Thymus (tissue), 11 donors: ENCODE data around the gene CNPY1. TPM values are rescaled to one million over a fixed set of nuclear protein-coding genes. Genes with fewer than 3 reads are reported as not detected.
"Not testable (repeated sequence)": the region's sequence is repeated elsewhere in the genome, so short reads cannot be mapped to it uniquely, and the experiment has no call there.

Source experiments
- DNase-seq, 9 donors: peaks; one replicate each; pipeline ENCODE4 v3.0.0-alpha.2; 2013; ENCODE audit warnings: low spot score in 9 of 9, low read depth in 6 of 9, missing footprints in 1 of 9
- H3K27ac ChIP-seq, 2 donors: one replicate each; pipeline ENCODE4 v1.5.1; 2013; ENCODE audit warnings: control low read depth in 1 of 2, low read depth in 1 of 2, low read length in 1 of 2, mild to moderate bottlenecking in 1 of 2, moderate library complexity in 1 of 2
- H3K27me3 ChIP-seq, 2 donors: one replicate each; pipeline ENCODE4 v1.5.1; 2013; ENCODE audit warnings: low read length in 1 of 2; ENCODE audit not compliant: control insufficient read depth in 2 of 2, insufficient read depth in 1 of 2
- H3K36me3 ChIP-seq, 2 donors: one replicate each; pipeline ENCODE4 v1.5.1; 2013; ENCODE audit warnings: low read length in 1 of 2, mild to moderate bottlenecking in 1 of 2, moderate library complexity in 1 of 2; ENCODE audit not compliant: control insufficient read depth in 2 of 2, insufficient read depth in 2 of 2
- H3K4me1 ChIP-seq, 2 donors: one replicate each; pipeline ENCODE4 v1.5.1; 2013; ENCODE audit warnings: low read length in 2 of 2; ENCODE audit not compliant: control insufficient read depth in 2 of 2, insufficient read depth in 2 of 2
- H3K4me3 ChIP-seq, 2 donors: one replicate each; pipeline ENCODE4 v1.5.1; 2013; ENCODE audit warnings: low read length in 2 of 2, control low read depth in 1 of 2, mild to moderate bottlenecking in 1 of 2
- H3K9me3 ChIP-seq, 2 donors: one replicate each; pipeline ENCODE4 v1.5.1; 2013; ENCODE audit warnings: low read length in 1 of 2, mild to moderate bottlenecking in 1 of 2; ENCODE audit not compliant: control insufficient read depth in 2 of 2, insufficient read depth in 1 of 2
- WGBS: extraction: QIAGEN DNeasy Blood & Tissue Kit; methylation state at CpG from one replicate; pipeline ENCODE4 v1.1.7; 2013; 5-methylcytosine and 5-hydroxymethylcytosine counted together
- polyA plus RNA-seq: library from polyadenylated mRNA; stranded (reverse); fragments of 200-250 nt; gene quantifications from one replicate; pipeline ENCODE4 v1.2.3, GENCODE V29; 2013
- total RNA-seq: library from RNA; stranded (reverse); fragments of 120-200 nt; gene quantifications from one replicate; pipeline ENCODE4 v1.2.4, GENCODE V29; 2013
- donor health status: healthy.

Gene CNPY1
- total and polyA plus RNA-seq, 2 donors = 0.05 TPM; not detected in 1

DNA sequence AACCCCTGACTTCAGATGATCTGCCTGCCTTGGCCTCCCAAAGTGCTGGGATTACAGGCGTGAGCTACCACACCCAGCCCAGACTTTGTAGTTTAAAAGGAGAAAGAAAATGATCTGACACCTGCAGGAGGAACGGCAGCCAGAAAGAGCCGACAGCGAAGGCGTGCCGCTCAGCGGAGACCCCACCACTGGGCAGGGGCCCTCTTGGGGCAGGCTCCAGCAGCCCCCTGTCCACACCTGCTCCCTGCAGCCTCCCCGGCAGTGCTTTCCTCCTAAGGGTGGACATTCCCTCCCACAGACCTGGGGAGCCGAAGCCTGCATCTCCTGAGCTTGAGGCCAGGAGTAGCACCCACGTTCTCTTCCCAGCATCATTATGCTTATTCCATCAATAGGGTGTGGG, 19.2 kb upstream of the CNPY1 start:
- 94% methylated on average over 10 of the region's 10 CpGs for WGBS
- Histone ChIP-seq H3K9me3 (no peaks in the 10 kb centered on the region), H3K27me3 (peaks cover 5 to 44% of the 10 kb centered on the region in 2 donors), H3K4me3 (no peak overlapping the region), H3K4me1 (no peaks in the 10 kb centered on the region), H3K36me3 (no peaks in the 10 kb centered on the region), H3K27ac (no peak overlapping the region)
- no peak for DNase-seq

DNA sequence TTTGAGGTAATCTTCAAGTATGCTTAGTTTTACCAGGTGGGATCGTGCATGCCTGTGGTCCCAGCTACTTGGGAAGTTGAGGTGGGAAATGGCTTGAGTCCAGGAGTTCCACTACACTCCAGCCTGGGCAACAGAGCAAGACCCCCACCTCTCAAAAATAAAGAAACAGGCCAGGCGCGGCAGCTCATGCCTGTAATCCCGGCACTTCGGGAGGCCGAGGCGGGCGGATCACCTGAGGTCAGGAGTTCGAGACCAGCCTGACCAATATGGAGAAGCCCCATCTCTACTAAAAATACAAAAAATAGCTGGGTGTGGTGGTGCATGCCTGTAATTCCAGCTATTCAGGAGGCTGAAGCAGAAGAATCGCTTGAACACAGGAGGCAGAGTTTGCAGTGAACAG, 16.6 kb upstream of the CNPY1 start:
- not testable (repeated sequence) for DNase-seq, H3K36me3 ChIP-seq, H3K9me3 ChIP-seq, H3K4me1 ChIP-seq, H3K4me3 ChIP-seq, H3K27ac ChIP-seq
- WGBS = 97% methylated on average over 10 of the region's 10 CpGs
- peaks cover 5 to 44% of the 10 kb centered on the region in 2 donors for H3K27me3 ChIP-seq

DNA sequence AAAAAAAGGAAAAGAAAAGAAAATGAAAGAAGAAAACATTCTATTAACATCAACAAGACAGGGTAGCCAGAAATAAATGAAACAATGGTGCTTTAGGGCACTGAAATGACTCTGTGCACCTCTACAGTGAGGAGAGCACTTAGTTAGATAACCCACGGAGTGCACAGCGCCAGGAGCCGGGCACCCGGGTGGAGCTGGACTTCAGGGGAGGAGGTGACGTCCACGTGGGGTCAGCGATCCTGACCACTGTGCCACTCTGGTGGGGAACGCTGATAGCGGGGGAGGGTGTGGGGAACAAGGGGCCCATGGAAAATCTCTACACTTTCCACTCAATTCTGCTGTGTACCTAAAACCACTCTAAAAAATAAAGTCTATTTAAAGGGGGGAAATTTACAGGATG, 15.7 kb upstream of the CNPY1 start:
- WGBS = 95% methylated on average over 9 of the region's 9 CpGs
- H3K4me1 ChIP-seq = no peaks in the 10 kb centered on the region
- H3K36me3 ChIP-seq = no peaks in the 10 kb centered on the region
- H3K27ac ChIP-seq = no peak overlapping the region
- H3K27me3 ChIP-seq = peaks cover 5 to 41% of the 10 kb centered on the region in 2 donors
- H3K4me3 ChIP-seq = no peak overlapping the region
- no peak for DNase-seq
- no peaks in the 10 kb centered on the region for H3K9me3 ChIP-seq

DNA sequence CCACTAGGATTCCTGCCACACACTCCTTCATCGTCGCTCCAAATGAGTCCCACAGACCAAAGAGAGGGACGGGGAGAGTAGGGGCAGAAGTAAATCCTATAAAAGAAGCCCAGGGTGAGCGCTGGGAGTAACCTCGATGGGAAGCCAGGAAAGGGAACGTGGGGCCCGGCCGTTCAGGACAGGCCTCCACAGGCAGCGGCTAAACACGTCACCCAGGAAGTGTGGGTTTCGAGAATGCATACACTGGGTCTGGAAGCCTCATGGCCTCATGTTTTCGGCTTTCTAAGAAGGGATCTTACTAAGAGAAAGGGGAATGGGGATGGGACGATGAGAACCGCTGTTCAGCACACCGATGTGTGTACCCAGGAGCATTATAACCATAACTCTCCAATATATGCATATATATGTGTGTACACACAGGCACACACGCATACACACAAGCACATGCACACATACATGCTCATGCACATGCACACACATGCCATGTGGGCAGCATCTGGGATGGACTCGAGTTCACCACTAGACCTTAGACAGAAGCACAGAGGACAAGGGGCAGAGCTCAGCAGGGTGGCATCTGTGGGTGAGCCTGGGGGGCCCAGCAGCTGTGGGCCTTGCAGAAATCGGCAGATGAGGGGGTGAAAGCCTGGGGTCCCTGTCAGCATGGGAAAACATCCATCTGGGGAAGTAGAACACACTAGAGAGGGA, 14.8 kb upstream of the CNPY1 start:
- Histone ChIP-seq H3K4me3 (no peak overlapping the region), H3K27ac (no peak overlapping the region), H3K9me3 (no peaks in the 10 kb centered on the region), H3K27me3 (peaks cover 5 to 37% of the 10 kb centered on the region in 2 donors), H3K36me3 (no peaks in the 10 kb centered on the region), H3K4me1 (no peaks in the 10 kb centered on the region)
- WGBS = 88% methylated on average over 18 of the region's 18 CpGs
- no peak for DNase-seq

DNA sequence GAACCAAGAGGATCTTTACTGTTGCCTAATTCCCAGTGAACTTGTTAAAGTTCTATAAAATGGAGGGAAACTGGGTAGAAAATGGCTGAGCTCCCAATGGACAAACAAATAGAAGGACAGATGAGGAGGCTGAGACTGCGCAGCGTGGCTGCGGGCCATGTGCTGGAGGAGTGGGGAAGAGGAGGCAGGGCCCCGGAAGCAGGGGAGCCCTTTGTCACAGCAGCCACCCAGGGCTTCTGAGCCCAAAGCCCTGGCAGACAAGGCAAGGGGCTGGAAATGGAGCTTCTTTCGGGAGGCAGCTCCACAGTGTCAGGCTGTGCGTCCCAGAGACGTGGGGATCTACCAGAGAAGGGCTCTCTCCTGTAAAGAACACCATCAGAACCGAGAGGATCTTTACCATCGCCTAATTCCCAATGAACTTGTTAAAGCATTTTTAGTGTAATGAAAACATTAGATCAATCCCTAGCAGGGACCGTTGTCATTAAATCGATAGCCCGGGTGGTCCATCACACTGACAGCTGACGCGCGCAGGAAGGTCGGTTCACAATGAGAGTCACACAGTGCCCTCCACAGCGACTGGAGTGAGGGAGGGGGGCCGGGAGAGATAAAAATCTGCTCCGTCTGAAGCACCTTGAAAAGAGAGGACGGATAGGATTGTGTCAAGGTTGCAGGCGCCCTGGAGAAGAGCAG, 14.0 kb upstream of the CNPY1 start:
- Histone ChIP-seq H3K4me3 (no peak overlapping the region), H3K27me3 (peaks cover 5 to 30% of the 10 kb centered on the region in 2 donors), H3K4me1 (no peaks in the 10 kb centered on the region), H3K9me3 (no peaks in the 10 kb centered on the region), H3K36me3 (no peaks in the 10 kb centered on the region), H3K27ac (no peak overlapping the region)
- WGBS = 90% methylated on average over 21 of the region's 21 CpGs
- DNase-seq = no peak

DNA sequence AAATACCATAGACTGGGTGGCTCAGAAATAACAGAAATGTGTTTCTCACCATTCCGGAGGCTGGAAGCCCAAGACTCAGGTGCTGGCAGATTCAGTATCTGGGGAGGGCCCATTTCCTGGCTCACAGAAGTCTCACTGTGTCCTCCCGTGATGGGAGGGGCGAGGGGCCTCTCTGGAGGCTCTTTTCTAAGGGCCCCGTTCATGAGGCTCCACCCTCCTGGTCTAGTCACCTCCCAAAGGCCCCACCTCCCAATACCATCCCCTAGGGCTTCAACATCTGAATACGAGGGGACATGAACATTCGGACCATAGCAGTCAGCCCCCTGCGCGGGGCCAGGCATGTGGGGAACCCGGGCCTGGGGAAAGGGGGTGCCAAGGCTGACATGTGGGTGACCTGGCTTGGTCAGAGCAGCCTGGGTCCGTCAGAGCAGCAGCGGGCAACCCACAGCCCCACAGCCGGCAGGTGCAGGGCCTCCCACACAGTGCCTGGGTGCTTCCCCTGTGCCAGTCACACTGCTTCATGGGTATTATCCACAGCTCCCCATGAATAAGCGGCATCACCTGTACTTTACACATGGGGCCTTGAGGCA, 13.3 kb upstream of the CNPY1 start:
- no peak overlapping the region for H3K4me3 ChIP-seq
- H3K9me3 ChIP-seq = no peaks in the 10 kb centered on the region
- H3K27ac ChIP-seq = no peak overlapping the region
- DNase-seq = no peak
- H3K27me3 ChIP-seq = peaks cover 5 to 33% of the 10 kb centered on the region in 2 donors
- H3K4me1 ChIP-seq = no peaks in the 10 kb centered on the region
- 90% methylated on average over 13 of the region's 13 CpGs for WGBS
- no peaks in the 10 kb centered on the region for H3K36me3 ChIP-seq

DNA sequence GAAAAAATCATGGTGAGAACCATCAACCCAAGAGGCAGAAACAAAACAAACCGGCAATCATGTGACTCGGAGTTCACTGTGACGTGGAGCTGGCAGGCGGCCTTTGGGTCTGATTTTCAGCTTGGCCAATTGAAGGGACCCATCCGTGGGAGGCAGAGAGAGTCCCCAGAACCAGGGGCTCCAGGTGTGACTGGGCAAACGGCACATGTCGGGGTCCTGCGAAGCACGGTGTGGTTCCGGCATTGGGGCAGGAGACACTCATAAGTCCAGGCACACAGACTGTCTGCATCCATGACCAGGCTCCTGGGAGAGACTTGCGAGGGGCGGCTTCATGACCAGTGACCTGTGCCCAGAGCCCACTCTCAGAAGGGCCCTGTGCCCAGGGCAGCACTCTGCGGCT, 12.6 kb upstream of the CNPY1 start:
- DNase-seq = no peak
- H3K27me3 ChIP-seq = peaks cover 3 to 33% of the 10 kb centered on the region in 2 donors
- WGBS = 96% methylated on average over 13 of the region's 13 CpGs
- no peak overlapping the region for H3K27ac ChIP-seq
- no peaks in the 10 kb centered on the region for H3K4me1 ChIP-seq
- H3K4me3 ChIP-seq = no peak overlapping the region
- no peaks in the 10 kb centered on the region for H3K36me3 ChIP-seq
- peaks cover 0 to 3% of the 10 kb centered on the region in 2 donors for H3K9me3 ChIP-seq

DNA sequence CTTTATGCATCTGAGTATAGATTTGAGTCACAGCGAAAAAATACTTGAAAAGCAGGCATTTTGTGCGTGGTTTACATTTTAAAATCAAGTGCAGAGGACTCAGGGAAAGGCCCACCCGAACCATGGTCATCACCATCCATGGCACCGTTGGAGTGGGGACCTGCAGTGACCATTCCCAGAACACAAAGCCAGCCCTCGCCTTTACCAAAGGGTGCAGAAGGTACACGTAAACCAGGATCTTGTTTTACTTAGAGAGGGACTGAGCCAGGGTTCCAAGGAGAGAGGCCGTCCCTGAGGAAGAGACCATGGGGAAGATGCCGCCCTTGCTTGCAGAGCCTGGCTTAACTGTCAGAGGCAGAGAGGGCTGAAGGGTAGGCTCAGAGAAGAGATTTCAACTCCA, 12.0 kb upstream of the CNPY1 start:
- Histone ChIP-seq H3K4me1 (no peaks in the 10 kb centered on the region), H3K27me3 (peaks cover 3 to 33% of the 10 kb centered on the region in 2 donors), H3K36me3 (no peaks in the 10 kb centered on the region), H3K4me3 (no peak overlapping the region), H3K9me3 (peaks cover 0 to 3% of the 10 kb centered on the region in 2 donors), H3K27ac (no peak overlapping the region)
- no peak for DNase-seq
- WGBS = 88% methylated on average over 8 of the region's 8 CpGs

DNA sequence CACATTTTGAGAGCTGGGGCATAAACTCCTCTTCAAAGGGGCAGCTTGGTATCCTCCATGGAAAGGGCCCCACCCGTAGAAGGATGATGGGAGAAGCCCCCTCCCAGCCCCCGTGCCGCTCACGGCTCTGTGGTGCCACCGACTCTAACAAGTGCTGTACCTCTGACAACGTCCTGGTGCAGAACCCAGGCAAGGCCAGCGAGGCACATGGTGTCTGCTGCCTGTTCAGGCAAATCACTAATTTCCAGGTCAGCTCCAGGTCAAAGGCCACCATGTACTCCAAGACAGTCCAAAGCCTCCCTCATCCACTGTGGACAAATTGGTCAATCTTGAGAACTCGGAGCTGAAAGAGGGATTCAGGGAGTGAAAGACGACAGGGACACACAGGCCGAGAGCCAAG, 11.4 kb upstream of the CNPY1 start:
- 95% methylated on average over 10 of the region's 10 CpGs for WGBS
- Histone ChIP-seq H3K27me3 (peaks cover 2 to 30% of the 10 kb centered on the region in 2 donors), H3K27ac (no peak overlapping the region), H3K36me3 (no peaks in the 10 kb centered on the region), H3K4me1 (no peaks in the 10 kb centered on the region), H3K9me3 (peaks cover 0 to 3% of the 10 kb centered on the region in 2 donors), H3K4me3 (no peak overlapping the region)
- no peak for DNase-seq
